ENCODE data around the gene LRRC26.

Gene LRRC26

GRCh38 chr9:137198902-137199283 lies 29.0 kb upstream of the LRRC26 start:
- DNase-seq, result no peak

GRCh38 chr9:137198051-137198901 lies 28.4 kb upstream of the LRRC26 start:
- DNase-seq, result no peak

- DNase-seq, result peak; percentile 79
Measured at GRCh38 chr9:137195525-137196220, 25.8 kb upstream of the LRRC26 start.

GRCh38 chr9:137194909-137195308 lies 25.1 kb upstream of the LRRC26 start:
- no peak for DNase-seq

- no peak for DNase-seq
Measured at GRCh38 chr9:137194388-137194787, 24.5 kb upstream of the LRRC26 start.

- DNase-seq, result no peak
Measured at GRCh38 chr9:137193771-137194170, 23.9 kb upstream of the LRRC26 start.

GRCh38 chr9:137192859-137193258 lies 23.0 kb upstream of the LRRC26 start:
- DNase-seq, result no peak

- no peak for DNase-seq
Measured at GRCh38 chr9:137192448-137192780, 22.6 kb upstream of the LRRC26 start.

GRCh38 chr9:137191691-137192447 lies 22.0 kb upstream of the LRRC26 start:
- DNase-seq, result no peak

- DNase-seq, result no peak
Measured at GRCh38 chr9:137191245-137191644, 21.4 kb upstream of the LRRC26 start.

GRCh38 chr9:137190315-137190856 lies 20.5 kb upstream of the LRRC26 start:
- DNase-seq, result no peak

- no peak for DNase-seq
Measured at GRCh38 chr9:137189297-137190295, 19.7 kb upstream of the LRRC26 start.

- DNase-seq, result peak; percentile 87
Measured at GRCh38 chr9:137188490-137189296, 18.8 kb upstream of the LRRC26 start, which contains the start of the genes ANAPC2 and SSNA1. Gene ANAPC2 (minus strand): TSS chr9:137188560. CDS start chr9:137188532, 28 bp downstream. Gene SSNA1 (plus strand): TSS chr9:137188676. CDS start chr9:137188727, 51 bp downstream.

GRCh38 chr9:137188086-137188489 lies 18.2 kb upstream of the LRRC26 start:
- no peak for DNase-seq

GRCh38 chr9:137187386-137187785 lies 17.5 kb upstream of the LRRC26 start:
- DNase-seq, result no peak

- no peak for DNase-seq
Measured at GRCh38 chr9:137186385-137186784, 16.5 kb upstream of the LRRC26 start.

- no peak for DNase-seq
Measured at GRCh38 chr9:137185921-137186320, 16.1 kb upstream of the LRRC26 start.

- no peak for DNase-seq
Measured at GRCh38 chr9:137184881-137185660, 15.2 kb upstream of the LRRC26 start.

GRCh38 chr9:137183980-137184595 lies 14.2 kb upstream of the LRRC26 start:
- no peak for DNase-seq

- no peak for DNase-seq
Measured at GRCh38 chr9:137182836-137183235, 13.0 kb upstream of the LRRC26 start.
